NCI-H524 (cell line): ENCODE measurements around the gene ZNF536.
"Not testable (repeated sequence)": the region's sequence is repeated elsewhere in the genome, so short reads cannot be mapped to it uniquely, and the experiment has no call there.

Experiments
- DNase-seq, 2 experiments: peaks; one replicate each; lab custom pipeline; 2025; lab: John Stamatoyannopoulos, UW

ZNF536 gene

GRCh38 chr19:30482956-30483355 is 110.8 kb downstream of the ZNF536 start:
- DNase-seq, result no peak

GRCh38 chr19:30486250-30486649 is 114.1 kb downstream of the ZNF536 start:
- DNase-seq, result not testable (repeated sequence)

- DNase-seq, result no peak
Measured at GRCh38 chr19:30487178-30487577, 115.0 kb downstream of the ZNF536 start.

- DNase-seq, result no peak
Measured at GRCh38 chr19:30488191-30488590, 116.0 kb downstream of the ZNF536 start.

GRCh38 chr19:30490760-30491159 is 118.6 kb downstream of the ZNF536 start:
- DNase-seq, result no peak

DNA sequence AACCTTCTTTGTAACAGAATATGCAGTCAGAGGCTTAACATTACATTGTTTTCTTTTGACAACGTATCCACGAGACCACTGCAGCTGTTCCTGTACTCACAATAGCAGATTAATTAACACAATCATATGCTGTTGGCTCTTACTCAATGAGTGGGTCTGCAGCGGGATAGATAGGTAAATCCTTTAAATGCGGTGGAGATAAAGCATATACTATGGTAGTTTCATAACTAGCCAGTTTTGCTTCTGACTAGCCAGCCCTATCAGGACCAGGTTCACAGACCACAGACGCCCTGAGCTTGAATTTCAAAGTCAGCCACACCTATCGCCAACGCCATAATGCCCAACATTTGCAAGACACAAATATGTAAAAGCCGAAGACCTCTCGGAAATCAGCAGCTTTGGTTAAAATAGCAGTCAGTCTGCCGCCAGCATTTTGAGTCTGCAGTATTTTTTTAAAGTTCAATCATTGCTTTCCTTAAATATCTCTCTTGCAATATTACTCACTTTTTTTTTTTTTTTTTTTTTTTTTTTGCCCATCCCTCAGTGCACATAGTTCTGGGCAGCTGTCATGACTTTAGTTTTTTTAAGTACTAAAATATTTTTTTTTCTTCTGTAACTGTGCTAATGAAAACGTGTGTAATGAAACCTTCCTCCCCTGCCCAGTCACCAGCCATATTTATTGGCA is 120.5 kb downstream of the ZNF536 start:
- DNase-seq, result no peak

GRCh38 chr19:30497034-30497433 is 124.8 kb downstream of the ZNF536 start:
- DNase-seq, result no peak

GRCh38 chr19:30498085-30498484 is 125.9 kb downstream of the ZNF536 start:
- not testable (repeated sequence) for DNase-seq

GRCh38 chr19:30498707-30499106 is 126.5 kb downstream of the ZNF536 start:
- DNase-seq, result no peak

DNA sequence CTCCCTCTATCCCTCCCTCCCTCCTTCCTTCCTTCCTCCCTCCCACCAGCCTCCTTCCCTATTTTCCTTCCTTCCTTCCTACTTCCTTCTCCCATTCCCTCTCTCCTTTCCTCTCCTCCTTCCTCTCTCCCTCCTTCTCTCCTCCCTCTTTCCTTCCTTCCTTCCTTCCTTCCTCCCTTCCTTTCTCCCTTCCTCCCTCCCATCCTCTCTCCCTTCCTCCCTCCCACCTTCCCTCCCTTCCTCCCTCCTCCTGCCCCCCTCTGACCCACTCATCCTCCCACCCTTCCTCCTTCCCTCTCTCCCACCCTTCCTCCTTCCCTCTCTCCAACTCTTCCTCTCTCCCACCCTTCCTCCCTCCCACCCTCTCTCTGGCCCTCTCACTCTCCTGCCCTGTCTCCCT is 132.1 kb downstream of the ZNF536 start:
- no peak for DNase-seq

DNA sequence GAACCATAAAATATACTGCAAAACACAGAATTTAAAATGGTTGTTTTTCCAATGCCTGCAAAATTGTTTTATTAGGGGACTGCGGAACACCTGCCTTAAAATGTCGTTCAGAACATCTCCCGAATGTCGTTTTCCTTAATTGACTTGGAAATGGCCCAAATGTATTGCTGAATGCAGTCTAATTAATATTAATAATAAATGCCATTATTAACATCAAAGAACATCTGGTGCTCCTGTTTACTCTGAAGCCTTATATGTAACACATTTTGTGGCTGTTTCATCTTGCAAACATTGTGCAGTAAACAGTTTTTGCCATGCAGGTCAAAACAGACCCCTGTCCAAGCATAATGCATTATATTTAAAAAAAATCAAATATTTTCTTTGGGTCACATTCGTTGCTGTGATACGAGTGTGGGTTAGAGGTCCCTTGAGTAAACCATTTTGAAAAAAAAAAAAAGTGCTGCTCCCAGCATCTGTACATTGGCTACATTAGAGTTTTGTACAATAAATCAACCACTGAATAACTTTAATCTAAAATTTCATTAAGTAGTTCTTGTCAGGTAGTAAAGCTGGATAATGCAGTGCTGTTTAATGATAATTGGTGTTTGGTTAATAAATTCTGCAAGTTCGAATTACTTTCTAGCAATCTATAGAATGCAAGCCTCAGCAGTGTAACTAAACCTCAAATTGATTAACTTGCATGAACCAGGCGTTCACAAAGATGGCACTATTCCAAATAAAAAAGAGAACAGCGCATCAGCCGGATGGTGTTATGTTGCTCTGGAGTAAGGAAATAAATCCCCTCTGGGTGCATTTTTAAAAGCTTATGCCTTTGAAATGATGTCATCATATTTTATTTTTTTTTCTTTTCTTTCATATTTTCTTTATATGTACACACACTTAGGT is 140.2 kb downstream of the ZNF536 start:
- DNase-seq, result no peak

GRCh38 chr19:30513082-30513411 is 140.9 kb downstream of the ZNF536 start:
- DNase-seq, result no peak

GRCh38 chr19:30516111-30516510 is 143.9 kb downstream of the ZNF536 start:
- no peak for DNase-seq

DNA sequence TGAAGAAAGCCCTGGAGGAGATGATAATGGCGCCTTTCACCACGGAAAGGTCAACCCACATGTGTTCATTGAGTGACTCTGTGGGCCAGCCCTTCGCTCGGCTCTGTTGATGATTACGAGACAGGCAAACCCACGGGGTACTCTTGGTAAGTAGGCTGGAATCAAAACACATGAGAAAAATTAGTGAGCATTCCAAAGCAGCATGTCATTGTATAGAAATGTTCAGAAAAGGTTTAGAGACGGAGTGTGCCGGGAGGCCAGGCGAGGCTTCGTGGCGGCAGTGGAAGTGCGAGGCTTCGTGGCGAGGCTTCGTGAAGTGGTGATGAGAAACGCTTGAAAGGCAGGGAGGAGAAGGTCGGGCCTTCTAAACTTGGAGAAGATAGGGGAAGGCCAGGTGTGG is 144.3 kb downstream of the ZNF536 start:
- no peak for DNase-seq

GRCh38 chr19:30518965-30519606 is 146.9 kb downstream of the ZNF536 start:
- no peak for DNase-seq

- no peak for DNase-seq
Measured at GRCh38 chr19:30519607-30520205, 147.5 kb downstream of the ZNF536 start.

DNA sequence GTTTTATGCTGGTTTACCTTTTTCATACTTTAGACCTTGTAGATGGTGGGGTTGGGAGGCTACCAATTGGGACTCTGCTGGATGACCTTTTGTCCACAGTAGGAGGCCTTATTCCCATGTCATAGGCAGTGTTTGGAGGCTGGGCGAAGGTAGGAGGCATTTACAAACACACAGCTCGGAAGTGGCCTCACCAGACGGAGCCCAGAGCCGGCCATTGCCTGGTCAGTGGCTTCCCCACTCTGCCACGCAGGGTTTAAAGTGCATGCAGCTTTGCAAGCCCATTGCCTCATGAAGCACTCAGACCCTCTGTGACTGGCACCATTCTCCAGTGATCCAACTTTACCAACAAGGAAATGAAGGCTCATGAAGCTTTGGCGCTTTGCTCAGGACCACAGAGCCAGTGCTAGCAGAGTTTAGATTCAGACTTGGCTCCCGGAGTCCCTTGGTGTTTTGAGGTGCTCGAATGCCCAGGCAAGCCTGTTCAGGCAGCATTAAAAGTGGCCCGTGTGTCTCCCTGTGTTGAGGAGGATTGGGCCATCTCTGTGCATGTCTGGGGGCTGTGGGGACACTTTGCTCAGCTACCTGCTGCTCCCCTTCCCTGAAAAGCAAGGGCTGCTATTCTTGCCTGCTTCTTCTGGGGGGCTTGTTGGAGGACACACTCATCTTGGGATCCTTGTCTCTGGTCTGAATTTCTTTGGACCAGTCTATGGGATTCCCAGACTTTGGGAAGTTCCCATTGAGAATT is 148.7 kb downstream of the ZNF536 start:
- no peak for DNase-seq

DNA sequence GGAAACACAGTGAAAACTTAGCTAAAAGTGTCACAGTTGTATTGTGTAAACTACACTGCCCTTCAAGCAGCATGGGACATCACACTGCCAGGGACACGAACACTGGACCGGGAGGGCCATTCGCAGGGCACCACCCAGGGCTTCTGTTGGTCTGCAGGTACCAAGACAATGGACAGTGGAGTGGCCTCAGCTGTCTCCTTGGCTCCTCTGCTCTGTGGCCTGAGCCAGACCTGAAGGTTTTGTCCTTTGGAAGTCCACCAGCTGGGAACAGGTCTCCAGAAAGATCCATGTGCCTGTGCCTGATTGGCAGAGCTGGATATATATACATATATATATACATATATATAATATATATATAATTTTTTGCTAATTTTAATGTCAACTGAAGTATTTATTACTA is 149.8 kb downstream of the ZNF536 start:
- DNase-seq, result no peak

DNA sequence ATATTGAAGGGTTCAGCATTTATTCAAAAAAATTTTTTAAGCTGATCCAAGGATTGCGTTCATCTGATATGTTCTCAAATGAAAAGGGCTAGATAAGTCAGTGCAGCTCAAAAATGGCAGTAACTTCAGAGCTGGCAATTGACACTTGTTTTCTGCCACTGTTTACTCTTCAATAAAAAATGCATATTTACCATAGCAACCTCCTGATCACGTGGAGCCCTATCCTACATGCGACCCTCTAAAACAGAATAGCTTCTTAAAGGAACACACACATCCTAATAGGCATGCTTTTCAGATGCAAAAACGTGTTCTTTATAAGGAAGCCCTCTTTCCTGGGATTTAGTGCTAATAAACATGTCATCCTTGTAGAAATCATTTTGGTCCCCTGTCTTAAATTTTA is 150.2 kb downstream of the ZNF536 start:
- no peak for DNase-seq

DNA sequence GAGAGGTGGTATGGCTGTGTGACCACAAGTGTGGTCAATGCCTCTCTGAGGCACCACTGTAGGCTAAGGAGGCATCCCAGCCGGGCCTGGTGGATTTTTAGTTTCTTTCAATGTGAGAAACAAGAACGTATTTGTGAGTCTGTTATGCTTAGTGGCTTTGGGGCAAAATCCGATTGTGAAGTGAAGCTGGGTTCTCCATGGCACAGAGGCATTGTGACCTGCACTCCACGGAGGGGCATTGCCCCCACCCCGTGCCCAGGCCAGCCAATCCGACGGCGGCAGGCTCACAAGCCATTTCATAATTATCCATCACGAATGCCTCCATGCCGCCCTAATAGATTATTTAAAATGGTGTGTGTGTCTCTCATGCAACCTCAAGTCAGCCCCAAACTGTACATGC is 151.6 kb downstream of the ZNF536 start:
- no peak for DNase-seq

GRCh38 chr19:30525383-30525782 is 153.2 kb downstream of the ZNF536 start:
- no peak for DNase-seq

DNA sequence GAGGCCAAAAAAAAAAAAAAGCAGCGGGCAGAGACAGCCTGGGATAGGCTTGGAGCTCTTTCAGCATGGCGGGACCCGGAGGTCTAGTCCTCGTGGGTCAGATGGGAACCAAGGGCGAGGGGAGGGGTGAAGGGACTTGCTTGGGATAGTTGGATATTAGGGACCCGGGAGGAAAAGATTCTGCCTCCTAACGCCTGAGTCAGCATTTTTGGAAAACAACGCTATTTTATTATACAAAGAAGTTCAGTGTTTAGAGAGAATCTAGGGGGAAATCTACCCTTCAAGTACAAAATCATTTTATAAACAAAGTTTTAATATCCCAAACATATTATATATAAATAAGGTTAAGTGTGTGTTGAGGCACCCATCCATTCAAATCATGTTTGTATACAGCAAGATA is 156.7 kb downstream of the ZNF536 start:
- no peak for DNase-seq
